CMK (cell line): ENCODE measurements around the gene TK2.
"Not testable (repeated sequence)": the region's sequence is repeated elsewhere in the genome, so short reads cannot be mapped to it uniquely, and the experiment has no call there.

Experiments used
- DNase-seq: peaks from one replicate; pipeline ENCODE4 v3.0.0-alpha.2; 2010; ENCODE audit warnings: low read depth

Gene TK2

GRCh38 chr16:66503030-66503429 lies 46.9 kb downstream of the TK2 start:
- no peak for DNase-seq

- DNase-seq: no peak
These were observed 47.7 kb downstream of the TK2 start for GRCh38 chr16:66502020-66502913.

DNA sequence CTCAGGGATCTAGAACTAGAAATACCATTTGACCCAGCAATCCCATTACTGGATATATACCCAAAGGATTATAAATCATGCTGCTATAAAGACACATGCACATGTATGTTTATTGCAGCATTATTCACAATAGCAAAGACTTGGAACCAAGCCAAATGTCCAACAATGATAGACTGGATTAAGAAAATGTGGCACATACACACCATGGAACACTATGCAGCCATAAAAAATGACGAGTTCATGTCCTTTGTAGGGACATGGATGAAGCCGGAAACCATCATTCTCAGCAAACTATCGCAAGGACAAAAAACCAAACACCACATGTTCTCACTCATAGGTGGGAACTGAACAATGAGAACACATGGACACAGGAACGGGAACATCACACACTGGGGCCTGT lies 48.4 kb downstream of the TK2 start:
- not testable (repeated sequence) for DNase-seq

DNA sequence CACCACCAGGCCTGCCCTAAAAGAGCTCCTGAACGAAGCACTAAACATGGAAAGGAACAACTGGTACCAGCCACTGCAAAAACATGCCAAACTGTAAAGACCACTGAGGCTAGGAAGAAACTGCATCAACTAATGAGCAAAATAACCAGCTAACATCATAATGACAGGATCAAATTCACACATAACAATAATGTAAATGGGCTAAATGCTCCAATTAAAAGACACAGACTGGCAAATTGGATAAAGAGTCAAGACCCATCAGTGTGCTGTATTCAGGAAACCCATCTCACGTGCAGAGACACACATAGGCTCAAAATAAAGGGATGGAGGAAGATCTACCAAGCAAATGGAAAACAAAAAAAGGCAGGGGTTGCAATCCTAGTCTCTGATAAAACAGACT lies 52.0 kb downstream of the TK2 start:
- not testable (repeated sequence) for DNase-seq

DNA sequence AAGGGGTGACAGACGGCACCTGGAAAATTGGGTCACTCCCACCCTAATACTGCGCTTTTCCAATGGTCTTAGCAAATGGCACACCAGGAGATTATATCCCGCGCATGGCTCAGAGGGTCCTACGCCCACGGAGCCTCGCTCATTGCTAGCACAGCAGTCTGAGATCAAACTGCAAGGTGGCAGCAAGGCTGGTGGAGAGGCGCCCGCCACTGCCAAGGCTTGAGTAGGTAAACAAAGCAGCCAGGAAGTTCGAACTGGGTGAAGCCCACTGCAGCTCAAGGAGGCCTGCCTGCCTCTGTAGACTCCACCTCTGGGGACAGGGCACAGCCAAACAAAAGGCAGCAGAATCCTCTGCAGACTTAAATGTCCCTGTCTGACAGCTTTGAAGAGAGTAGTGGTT lies 53.7 kb downstream of the TK2 start:
- not testable (repeated sequence) for DNase-seq

- no peak for DNase-seq
These were observed 54.5 kb downstream of the TK2 start for GRCh38 chr16:66495440-66495839.

DNA sequence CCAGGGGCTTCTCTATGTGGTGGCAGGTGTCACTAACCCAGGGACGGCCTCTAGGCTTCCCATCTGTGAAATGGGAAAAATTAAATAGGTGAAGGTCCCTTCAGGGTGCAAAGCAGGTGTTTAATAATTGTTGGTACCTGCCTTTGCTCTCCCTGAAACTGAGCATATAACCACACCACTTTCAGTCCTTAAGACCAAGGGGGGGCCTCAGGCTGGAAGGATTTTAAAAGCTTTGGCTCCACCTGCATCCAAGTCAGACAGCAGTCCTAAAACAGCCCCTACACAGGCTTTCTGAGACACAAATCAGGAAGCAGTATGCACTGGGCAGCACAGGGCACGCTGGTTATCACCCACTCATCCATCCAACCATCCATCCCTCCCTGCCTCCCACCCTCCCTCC lies 55.0 kb downstream of the TK2 start:
- DNase-seq: no peak

DNA sequence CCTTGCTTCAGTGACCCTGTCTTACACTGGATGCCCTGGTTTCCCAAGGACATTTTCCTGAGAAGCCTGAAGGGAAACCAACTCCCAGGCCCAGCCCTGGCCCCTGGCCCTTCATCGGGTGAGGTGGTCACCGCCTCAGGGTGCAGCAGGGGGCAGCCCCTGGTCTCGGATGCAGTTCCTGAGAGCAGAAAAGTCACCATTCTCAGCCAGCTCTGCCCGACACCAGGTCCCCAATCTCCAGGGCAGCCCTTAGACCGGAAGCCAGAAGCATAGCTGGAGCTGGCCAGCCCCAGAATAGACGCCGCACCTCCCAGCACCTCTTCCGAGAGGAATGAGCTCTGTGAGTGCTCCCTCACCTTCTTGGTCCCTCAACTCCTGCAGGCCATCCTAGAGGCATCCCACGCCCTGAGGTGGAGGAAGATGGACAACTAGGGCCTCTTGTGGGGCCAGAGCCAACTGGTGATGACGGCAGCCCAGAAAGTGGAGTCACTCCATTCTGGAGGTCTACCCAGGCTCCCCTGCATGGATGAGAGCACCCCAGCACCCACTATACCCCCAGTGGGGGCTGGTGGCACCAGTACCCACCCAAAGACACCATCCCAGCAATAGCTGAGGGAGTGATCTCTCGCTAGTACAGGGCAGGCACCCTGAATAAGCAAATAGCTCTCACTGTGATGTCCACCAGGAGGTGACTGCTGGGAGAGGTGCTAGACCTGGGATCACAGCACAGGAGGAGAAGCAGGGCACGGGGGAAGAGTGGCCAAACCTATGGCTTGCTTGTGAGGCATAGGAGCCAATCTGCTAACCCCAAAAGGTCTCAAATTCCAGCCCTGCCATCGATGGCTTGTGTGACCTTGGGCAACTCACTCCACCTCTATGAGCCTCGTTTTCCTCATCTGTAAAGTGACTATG lies 56.2 kb downstream of the TK2 start:
- DNase-seq: no peak

- DNase-seq: no peak
These were observed 58.2 kb downstream of the TK2 start for GRCh38 chr16:66491716-66492064.

GRCh38 chr16:66490774-66491715 lies 58.9 kb downstream of the TK2 start:
- peak; percentile 37 for DNase-seq

DNA sequence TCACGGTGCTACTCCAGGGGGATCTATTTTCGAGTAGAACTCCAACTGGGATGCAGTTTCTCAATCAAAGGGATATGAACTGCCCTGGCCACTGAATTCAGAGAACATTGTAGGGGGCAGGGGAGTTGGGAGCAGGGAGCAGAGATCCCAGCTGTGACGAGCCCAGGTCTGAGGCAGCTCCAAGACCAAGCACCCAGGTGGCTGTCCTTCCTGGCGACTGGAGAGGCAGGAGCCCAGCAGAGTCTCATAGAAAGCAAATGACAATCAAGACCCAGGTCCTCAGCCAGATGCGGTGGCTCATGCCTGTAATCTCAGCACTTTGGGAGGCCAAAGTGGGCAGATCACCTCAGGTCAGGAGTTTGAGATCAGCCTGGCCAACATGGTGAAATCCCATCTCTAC lies 60.1 kb downstream of the TK2 start:
- no peak for DNase-seq

DNA sequence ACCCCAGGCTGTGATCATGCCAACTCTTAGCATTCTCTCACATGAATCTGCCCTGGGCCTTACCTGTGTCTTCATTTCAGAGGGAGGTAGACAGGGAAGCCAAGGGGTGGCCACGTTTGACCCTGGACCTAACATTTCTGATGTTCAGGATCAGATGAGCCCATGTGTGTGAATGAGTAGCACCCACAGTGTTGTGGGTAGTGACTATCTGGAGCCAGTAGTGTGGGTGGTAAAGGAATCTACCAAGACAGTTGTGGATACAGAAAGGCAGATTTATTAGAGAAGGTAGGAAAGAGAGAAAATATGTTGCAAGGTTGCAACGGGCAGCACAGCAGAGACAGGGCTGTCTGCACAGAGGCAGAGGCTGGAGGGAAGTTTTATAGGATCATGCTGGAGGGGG lies 60.5 kb downstream of the TK2 start:
- no peak for DNase-seq

DNA sequence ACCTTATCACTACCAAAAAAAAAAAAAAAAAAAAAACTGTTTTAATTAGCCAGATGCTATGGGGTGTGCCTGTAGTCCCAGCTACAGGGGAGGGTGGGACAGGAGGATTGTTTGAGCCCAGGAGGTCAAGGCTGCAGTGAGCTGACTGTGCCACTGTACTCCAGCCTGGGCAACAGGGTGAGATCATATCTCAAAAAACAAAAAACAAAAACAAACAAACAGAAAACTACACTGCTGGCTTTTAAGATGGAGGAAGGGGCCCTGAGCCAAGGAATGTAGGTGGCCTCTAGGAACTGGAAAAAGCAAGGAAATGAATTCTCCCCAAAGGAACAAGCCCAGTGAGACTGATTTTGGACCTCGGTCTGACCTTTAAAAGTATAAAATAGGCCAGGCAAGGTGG lies 61.4 kb downstream of the TK2 start:
- no peak for DNase-seq

GRCh38 chr16:66487580-66488275 lies 62.2 kb downstream of the TK2 start:
- no peak for DNase-seq

DNA sequence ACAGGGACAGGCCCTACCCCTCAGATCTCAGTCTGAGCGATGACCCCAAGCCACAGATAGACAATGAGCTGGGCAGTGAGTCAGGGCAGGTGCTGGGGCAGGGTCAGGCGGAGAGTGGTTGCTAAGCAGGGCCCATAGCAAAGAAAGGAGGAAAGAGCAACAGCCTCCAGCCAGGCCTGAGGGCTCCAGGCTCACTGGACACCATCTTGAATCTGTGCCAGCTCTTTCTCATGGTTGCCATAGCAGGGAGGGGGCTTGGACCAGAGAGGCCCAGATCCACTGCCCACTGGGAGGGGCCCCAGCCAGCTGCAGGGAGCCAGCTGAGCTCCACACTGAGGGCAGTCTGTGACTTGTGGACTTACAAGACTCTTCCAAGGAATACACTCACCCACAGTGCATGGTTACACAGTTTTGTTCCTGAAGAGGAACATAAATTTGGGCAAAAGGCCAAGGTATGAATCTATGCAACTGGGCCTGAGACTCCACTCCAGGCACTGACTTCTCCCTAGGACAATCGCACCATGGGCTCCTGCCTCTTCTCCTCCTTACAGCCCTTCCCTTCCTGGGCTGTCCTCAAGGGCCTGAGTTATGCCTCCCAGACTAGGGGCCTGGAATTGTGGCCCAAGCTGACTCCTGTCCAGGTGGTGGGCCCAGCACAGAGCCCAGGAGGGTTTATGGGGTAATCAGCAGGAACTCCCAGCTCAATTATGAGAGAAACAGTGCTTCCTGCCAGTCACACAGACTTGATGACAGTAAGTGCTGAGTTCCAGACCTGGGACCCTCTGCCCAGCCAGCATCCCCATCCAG lies 62.9 kb downstream of the TK2 start:
- DNase-seq: no peak

DNA sequence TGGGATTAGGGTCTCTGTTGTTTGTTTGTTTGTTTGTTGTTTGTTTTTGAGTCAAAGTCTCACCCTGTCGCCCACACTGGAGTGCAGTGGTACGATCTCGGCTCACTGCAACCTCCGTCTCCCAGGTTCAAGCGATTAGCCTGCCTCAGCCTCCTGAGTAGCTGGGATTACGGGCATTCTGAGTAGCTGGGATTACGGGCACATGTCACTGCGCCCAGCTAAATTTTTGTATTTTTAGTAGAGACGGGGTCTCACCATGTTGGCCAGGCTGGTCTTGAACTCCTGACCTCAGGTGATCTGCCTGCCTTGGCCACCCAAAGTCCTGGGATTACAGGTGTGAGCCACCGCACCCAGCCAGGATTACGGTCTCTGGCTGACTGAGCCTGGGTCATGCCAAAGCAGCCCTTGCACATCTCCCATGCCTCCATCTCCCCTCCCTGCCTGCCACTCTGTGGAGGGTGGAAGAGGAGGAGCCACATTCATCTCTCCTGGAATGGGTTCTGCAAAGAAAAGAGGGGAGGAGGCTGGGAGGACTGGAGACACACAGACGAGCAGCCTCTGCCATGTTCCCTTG lies 63.6 kb downstream of the TK2 start:
- no peak for DNase-seq

DNA sequence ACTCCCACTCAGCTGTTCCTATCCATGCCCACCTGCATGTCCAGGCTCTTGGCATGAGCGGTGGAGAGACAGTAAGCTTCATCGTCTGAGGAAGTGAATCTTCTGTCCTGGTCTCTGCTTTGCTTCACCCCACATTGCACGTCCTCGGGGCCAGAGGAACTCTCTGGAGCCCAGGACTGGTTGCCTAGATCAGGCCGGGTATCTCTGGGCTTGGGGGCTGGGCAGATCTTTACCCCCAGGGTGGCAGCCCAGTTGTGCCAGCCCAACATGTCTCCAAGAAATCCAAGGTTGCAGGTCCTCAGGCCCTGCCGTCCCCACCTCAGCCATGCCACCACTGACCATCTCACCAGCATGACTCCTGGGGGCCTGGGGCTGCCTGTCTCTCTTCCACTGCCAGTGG lies 64.5 kb downstream of the TK2 start:
- no peak for DNase-seq

GRCh38 chr16:66484453-66485213 lies 65.3 kb downstream of the TK2 start:
- DNase-seq: no peak

- DNase-seq: peak; percentile 46
These were observed 66.1 kb downstream of the TK2 start for GRCh38 chr16:66483689-66484452.
